OCI-LY3 (cell line): Measurements from ENCODE around the gene RFPL3.

Source experiments
- CTCF ChIP-seq: fragments of 200-600, 300-600 bp; sonication (generic); IDR thresholded peaks from 2 replicates; pipeline ENCODE4 v1.5.1; 2014; ENCODE audit warnings: antibody characterized with exemption, low read length, low read depth
- EZH2phosphoT487 ChIP-seq: fragments of 200-600 bp; shearing (Covaris generic); IDR thresholded peaks from 2 replicates; pipeline ENCODE4 v1.6.1; 2018; ENCODE audit warnings: antibody characterized with exemption, mixed run types, low read depth

GRCh38 chr22:32389685-32390084 lies 32.0 kb downstream of the RFPL3 start:
- peak; percentile 69 for TF ChIP-seq CTCF
- TF ChIP-seq EZH2phosphoT487, result no peak
